PC-3 (cell line): Measurements from ENCODE around the gene MYL12B.

Experiments
- EZH2 ChIP-seq: fragments of 300-600 bp; sonication (generic); IDR thresholded peaks from one replicate; pipeline ENCODE4 v1.6.1; 2017; ENCODE audit warnings: antibody characterized with exemption, mild to moderate bottlenecking, low read length; ENCODE audit not compliant: unreplicated experiment
- EZH2phosphoT487 ChIP-seq: fragments of 300-600 bp; sonication (generic); IDR thresholded peaks from 2 replicates; pipeline ENCODE4 v1.6.1; 2018; ENCODE audit warnings: mild to moderate bottlenecking, antibody characterized with exemption, low read length, borderline replicate concordance
- TF ChIP-seq, protein P1 (sequence below): fragments of 300-600 bp; sonication (generic); conservative IDR thresholded peaks from 2 replicates; pipeline ENCODE4 v1.5.1; 2017; ENCODE audit warnings: antibody characterized with exemption, low read depth, mild to moderate bottlenecking, low read length

DNA sequence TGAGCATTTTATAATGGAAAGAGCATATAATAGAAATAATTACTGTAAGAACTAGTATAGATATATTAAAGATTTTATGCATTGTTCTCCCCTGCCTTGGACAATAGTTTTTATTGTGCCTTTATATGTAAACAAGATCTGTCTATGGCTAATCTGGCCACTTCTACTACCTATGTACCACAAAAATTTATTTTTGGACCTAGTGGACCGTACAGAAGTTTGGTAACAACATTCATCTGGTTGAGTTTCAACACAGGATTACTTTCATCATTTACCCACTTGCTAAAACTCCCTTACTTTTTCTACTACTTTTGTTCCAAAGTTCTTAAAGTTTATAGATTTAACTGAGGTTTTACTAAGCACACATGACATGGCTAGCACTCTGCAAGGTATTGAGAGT lies 28.9 kb upstream of the MYL12B start:
- TF ChIP-seq EZH2phosphoT487, result no peak
- TF ChIP-seq, protein P1, sequence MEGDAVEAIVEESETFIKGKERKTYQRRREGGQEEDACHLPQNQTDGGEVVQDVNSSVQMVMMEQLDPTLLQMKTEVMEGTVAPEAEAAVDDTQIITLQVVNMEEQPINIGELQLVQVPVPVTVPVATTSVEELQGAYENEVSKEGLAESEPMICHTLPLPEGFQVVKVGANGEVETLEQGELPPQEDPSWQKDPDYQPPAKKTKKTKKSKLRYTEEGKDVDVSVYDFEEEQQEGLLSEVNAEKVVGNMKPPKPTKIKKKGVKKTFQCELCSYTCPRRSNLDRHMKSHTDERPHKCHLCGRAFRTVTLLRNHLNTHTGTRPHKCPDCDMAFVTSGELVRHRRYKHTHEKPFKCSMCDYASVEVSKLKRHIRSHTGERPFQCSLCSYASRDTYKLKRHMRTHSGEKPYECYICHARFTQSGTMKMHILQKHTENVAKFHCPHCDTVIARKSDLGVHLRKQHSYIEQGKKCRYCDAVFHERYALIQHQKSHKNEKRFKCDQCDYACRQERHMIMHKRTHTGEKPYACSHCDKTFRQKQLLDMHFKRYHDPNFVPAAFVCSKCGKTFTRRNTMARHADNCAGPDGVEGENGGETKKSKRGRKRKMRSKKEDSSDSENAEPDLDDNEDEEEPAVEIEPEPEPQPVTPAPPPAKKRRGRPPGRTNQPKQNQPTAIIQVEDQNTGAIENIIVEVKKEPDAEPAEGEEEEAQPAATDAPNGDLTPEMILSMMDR, result no peak
- no peak for TF ChIP-seq EZH2
